HepG2 (cell line): Measurements from ENCODE around the gene GALNTL6.

Experiments
- POLR2AphosphoS5 ChIP-seq: IDR thresholded peaks from 2 replicates; pipeline ENCODE4 v1.6.1; 2012; ENCODE audit warnings: low read depth, low read length
- ZFP36L2 ChIP-seq: sonication (generic); formaldehyde crosslinking; IDR thresholded peaks from 2 replicates; pipeline ENCODE4 v1.4.0; 2020; ENCODE audit warnings: missing genetic modification reagents
- ZNF124 ChIP-seq: sonication (generic); formaldehyde crosslinking; IDR thresholded peaks from 2 replicates; pipeline ENCODE4 v1.4.0; 2020; ENCODE audit warnings: missing genetic modification reagents

GRCh38 chr4:172411149-172411548 is 597.9 kb downstream of the GALNTL6 start:
- TF ChIP-seq ZNF124 (CRISPR knock-in tag) (no peak), POLR2AphosphoS5 (no peak), ZFP36L2 (no peak)
